Measurements from ENCODE around the gene SYNPO2.
"Not testable (repeated sequence)": the region's sequence is repeated elsewhere in the genome, so short reads cannot be mapped to it uniquely, and the experiment has no call there.

GRCh38 chr4:119047059-119047458, 158.4 kb downstream of the SYNPO2 start:
- TF ChIP-seq RFX5 (IDR thresholded peaks at IDR 0.05; ENCODE audit: borderline replicate concordance, low read depth, low read length); SUZ12 (IDR thresholded peaks at IDR 0.05; ENCODE audit: low read length): not testable (repeated sequence)
- TF ChIP-seq, protein P1, sequence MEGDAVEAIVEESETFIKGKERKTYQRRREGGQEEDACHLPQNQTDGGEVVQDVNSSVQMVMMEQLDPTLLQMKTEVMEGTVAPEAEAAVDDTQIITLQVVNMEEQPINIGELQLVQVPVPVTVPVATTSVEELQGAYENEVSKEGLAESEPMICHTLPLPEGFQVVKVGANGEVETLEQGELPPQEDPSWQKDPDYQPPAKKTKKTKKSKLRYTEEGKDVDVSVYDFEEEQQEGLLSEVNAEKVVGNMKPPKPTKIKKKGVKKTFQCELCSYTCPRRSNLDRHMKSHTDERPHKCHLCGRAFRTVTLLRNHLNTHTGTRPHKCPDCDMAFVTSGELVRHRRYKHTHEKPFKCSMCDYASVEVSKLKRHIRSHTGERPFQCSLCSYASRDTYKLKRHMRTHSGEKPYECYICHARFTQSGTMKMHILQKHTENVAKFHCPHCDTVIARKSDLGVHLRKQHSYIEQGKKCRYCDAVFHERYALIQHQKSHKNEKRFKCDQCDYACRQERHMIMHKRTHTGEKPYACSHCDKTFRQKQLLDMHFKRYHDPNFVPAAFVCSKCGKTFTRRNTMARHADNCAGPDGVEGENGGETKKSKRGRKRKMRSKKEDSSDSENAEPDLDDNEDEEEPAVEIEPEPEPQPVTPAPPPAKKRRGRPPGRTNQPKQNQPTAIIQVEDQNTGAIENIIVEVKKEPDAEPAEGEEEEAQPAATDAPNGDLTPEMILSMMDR (IDR thresholded peaks at IDR 0.05; ENCODE audit: control extremely low read depth in 1 of 3, insufficient read depth in 1 of 3, low read depth in 1 of 3, low read length in 3 of 3): not testable (repeated sequence)

All from H1 (cell line).